C1 segment of cervical spinal cord (tissue), 14 donors: ENCODE measurements around the gene PRKD1.

Experiments used
- DNase-seq, 14 donors: peaks; one replicate each; lab custom pipeline; 2025; lab: John Stamatoyannopoulos, UW

The PRKD1 gene

DNA sequence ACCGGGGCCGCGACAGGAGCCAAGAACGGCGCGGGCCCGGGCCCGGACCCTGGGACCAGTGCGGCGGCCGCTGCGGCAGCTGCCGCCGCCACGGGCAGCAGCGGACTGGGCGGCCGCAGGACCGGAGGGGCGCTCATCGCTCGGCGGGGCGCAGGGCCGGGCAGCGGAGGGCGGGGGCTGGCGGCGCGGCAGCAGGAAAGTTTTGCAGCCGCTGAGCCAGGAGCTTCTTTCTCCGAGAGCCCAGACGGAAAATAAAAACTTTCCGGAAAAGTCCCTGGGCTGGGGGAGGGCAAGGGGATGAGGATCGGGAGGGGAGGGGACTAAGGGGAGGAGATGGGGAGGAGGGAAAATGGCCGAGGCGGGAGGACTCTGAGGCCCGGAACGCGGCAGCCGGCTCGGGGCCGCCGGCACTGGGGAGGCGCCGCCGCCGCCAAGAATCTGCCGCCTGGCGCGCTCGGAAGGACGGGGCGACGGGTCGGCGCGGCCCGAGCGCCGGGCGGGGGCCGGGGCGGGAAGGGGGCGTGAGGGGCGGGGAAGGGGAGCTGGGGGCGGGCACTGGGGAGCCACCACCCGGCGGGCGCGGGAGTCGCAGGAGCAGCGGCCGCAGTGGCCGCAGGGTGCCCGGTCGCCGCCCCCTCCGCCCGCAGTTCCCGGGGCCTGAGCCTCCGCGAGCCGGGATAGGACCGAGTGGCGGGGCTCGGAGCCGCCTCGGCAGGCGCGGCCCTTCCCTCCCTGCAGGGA, at the start of gene PRKD1:
PRKD1 (minus strand) TSS at position 472 of the 741 bp plus-strand sequence.
- peak in 13 of 14 donors; percentile 26 to 85 (median 73) for DNase-seq

GRCh38 chr14:29971101-29971500, 43.5 kb upstream of the PRKD1 start:
- no peak for DNase-seq

DNA sequence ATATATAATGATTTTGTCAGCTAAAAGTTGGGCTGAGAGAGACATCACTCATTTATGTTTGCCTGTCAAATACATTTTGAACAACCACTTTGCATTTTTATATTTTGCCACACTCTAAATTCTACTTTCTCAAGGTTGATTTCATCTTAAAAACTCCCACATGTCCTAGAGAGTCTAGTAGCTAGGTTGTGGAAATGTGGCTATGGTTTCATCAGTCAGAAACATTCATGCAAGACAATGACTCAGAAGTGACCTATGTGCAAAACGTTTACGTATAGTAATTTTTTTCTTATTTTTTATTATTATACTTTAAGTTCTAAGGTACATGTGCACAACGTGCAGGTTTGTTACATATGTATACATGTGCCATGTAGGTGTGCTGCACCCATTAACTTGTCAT, 27.4 kb upstream of the PRKD1 start:
- no peak for DNase-seq

DNA sequence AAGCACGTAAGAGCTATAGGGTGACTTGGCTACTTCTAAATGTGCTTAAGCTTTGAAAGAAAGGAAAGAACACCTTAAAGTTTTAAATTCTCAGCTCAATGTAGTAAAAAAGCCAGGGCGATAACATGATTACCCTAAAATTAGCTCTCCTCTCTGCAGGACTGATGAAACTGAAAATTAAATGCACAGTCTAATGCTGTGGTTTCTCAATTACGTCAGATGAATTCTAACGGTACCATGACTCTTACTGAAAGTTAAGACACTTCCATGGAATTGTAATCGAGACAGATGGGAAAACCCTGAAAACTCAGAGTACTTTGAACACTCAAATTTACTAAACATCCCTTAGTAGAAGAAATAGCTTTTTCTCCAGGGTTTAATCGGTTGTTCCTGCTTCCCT, 25.9 kb upstream of the PRKD1 start:
- no peak for DNase-seq

DNA sequence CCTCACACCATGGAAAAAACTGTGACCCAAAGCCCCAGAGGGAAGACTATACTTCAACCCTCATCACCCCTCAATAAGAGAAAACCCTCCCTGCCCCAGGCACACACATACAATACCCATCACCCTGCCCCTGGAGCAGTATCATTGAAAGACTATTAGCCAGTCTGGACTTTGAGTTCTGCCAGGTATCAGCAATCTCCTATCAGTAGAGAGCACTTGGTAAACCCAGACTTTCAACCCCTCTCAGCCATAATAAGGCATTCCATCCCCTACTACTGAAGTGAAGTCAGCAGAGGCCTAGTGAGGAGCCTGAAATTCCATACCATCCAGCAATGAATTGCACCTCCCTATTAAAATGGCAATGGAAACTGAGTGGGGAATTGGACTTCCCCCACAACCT, 16.4 kb upstream of the PRKD1 start:
- DNase-seq, result no peak

GRCh38 chr14:29941401-29941800, 13.8 kb upstream of the PRKD1 start:
- DNase-seq, result no peak

GRCh38 chr14:29940482-29940881, 12.8 kb upstream of the PRKD1 start:
- no peak for DNase-seq

DNA sequence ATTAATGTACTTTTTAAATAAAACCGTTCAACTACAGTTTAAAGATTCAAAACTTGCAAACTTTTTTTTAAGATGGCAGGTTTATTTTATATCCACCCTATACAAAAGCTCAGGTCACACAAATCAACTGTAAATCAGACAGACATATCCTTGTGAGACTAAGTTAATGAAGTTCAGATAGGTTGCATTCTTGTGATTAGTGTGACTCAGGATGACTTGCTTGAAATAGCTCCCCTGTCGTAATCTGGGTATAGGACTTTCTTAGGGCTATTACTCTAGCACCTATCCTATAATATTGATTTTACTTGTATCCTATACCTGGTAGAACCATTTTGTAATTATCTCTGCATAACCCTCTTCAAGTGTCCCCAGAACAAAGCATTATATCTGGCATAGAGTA, 9.5 kb upstream of the PRKD1 start:
- DNase-seq, result no peak

GRCh38 chr14:29930283-29930682, 2.6 kb upstream of the PRKD1 start:
- DNase-seq, result no peak

DNA sequence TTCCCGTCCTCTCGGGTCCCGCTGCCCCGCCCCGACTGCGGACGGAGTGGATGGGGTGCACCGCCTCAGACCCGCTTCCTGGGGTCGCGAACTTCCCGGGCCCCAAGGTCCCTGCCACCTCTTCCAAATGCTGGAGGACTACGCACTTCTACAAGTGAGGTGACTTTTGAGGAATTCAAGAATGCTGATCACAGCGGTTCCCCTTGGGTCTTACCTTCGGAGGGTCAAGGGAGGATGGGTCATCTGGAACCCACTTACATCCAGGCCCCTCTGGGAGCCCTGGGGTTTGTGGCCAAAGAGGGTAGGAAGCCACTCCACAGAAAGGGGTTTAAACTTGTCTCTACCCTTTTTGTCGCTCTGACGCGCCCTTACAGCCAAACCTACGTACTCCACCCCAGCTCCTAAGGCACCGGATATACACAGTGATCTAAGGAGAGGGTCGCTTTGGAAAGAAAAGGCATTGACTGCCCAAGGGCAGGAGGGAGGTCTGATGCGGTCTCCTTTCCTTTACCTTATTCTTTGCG, 532 bp upstream of the PRKD1 start:
- no peak for DNase-seq

DNA sequence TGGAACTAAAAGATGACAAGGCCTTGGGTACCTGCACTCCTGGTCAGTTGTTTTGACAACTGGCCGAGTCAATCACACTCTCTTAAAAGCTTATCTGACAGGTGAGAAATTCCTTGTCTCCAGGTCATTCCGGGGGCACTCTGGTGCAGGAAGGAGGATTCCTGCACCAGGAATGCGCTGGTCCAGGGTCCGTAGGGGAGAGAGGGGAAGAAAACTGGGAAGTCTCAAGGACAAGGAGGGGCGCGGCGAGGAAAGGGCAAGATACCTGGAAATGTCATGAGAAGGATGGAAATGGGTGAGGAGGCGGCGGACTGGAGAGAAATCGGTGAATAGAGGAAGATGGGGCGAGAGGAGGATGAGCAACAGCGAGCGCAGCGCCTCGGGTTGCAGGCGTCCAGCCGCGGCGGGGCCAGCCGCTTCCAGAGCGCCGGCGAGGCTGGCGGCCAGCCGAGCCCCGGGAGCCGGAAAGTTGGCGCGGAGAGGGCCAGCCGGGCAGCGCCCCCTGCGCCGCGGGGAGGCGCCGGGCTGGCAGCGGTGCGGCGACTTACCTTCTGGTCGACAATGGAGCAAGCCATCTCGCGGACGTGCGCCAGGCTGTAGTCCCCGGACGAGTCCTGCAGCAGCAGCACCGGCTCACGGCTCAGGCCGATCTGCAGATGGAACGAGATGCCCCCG, 809 bp downstream of the PRKD1 start:
- peak in 11 of 14 donors; percentile 32 to 82 (median 68) for DNase-seq

- DNase-seq, result peak in 1 of 14 donors; percentile 7
These were observed 1.4 kb downstream of the PRKD1 start for GRCh38 chr14:29926228-29926627.

DNA sequence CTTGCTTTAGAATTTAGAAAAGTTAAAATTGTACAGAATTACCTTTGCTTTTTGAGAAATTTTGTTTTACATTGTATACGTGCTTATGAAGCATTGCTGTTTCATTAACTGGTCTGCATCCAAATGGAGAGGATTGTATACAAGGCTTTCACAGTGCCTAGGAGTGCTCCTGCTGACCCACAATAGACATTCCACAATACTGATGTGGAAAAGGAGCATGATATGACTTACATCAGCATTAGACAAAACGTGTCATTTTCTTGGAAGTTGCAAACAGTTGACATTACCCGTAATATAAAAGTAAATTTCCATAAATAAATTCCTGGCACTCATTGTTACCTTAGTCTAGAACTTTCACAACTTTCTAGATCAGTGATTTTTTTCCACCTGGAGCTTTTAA, 1.9 kb downstream of the PRKD1 start:
- DNase-seq, result no peak

DNA sequence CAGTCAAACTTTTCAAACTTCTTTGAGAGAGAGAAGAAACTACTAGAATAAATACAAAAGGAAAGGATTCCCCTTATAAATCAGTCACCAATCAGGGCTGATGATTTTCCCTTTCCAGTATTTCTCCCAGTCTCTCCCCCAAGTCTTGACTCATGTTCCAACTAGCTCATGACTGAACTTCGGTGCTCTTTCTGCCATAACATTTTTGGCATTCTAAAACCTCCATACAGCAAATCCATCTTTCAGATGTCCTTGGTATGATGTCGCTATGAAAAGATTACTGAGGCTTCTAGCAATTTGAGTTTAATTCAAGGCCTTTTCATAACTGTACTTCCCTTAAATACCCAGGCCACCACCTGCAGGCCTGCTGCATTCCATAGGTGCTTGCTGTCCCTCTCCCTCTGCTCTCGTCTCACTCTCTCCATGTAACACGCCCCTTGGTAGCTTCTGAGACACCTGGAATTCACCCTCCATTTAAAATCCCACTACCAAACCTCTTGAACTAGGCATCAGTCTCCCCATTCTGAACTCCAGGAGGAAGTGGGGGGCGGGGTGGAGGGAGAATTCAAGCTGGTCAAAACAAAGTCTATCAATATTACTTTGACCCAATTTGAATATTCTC, 2.4 kb downstream of the PRKD1 start:
- DNase-seq, result no peak

GRCh38 chr14:29919845-29920244, 7.8 kb downstream of the PRKD1 start:
- no peak for DNase-seq

GRCh38 chr14:29918981-29919380, 8.7 kb downstream of the PRKD1 start:
- no peak for DNase-seq

- no peak for DNase-seq
These were observed 14.1 kb downstream of the PRKD1 start for GRCh38 chr14:29913566-29913965.

- DNase-seq, result no peak
These were observed 15.8 kb downstream of the PRKD1 start for GRCh38 chr14:29911810-29912209.

DNA sequence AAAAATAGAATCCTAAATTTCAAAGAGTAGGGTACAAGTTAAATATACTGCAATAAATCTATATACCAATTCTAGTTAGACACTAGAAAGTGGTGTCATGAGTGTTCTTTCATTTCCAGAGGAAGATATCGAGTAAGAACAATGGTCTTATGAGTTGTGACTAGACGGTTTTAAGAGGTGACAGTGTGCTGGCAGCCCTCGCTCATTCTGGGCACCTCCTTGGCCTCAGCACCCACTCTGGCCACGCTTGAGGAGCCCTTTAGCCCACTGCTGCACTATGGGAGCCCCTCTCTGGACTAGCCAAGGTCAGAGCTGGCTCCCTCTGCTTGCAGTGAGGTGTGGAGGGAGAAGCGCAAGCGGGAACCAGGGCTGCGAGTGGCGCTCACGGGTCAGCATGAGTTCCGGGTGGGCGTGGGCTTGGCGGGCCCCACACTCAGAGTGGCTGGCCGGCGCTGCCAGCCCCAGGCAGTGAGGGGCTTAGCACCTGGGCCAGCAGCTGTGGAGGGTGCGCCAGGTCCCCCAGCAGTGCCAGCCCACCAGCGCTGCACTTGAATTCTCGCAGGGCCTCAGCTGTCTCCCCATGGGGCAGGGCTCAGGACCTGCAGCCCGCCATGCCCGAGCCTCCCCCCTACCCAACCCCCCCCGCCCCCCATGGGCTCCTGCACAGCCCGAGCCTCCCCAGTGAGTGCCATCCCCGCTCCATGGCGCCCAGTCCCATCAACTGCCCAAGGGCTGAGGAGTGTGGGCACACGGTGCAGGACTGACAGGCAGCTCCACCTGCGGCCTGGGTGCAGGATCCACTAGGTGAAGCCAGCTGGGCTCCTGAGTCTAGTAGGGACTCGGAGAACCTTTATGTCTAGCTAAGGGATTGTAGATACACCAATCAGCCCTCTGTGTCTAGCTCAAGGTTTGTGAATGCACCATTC, 18.7 kb downstream of the PRKD1 start:
- DNase-seq, result no peak

- DNase-seq, result peak in 1 of 14 donors; percentile 2
These were observed 21.3 kb downstream of the PRKD1 start for GRCh38 chr14:29906256-29906870.

DNA sequence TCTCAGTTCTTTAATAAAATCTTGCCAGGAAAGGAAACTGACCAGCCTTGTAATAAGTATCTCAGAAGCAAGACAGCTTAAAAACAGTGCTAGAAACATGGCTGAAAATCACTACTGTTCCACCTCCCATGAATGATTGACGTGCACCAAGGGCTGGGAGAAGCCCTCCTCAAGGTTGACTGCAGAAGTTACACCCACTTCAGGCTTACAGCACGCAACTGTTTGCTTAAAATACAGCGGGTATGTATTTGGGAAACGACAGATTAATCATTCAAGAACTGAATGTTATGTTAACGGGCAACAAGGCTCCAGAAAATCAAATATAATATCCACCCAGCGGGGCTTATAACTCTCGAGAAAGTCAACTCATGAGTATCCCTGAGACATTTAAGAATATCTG, 22.1 kb downstream of the PRKD1 start:
- DNase-seq, result no peak
